Body of pancreas (tissue), 4 donors: ENCODE data around the gene FKRP.

Source experiments
- CTCF ChIP-seq, 7 experiments: fragments of 450-650 bp in 4 of 7; fragments of 200-600 bp in 3 of 7; sonication (generic) in 3 of 7; IDR thresholded peaks; one replicate each; pipeline ENCODE4 v1.5.1; 2016 to 2019; ENCODE audit warnings: antibody characterized with exemption in 7 of 7
- POLR2A ChIP-seq, 3 donors: fragments of 450-650 bp; IDR thresholded peaks; one replicate each; pipeline ENCODE4 v1.6.1; 2016; ENCODE audit warnings: antibody characterized with exemption in 3 of 3, mild to moderate bottlenecking in 2 of 3

GRCh38 chr19:46785054-46785979, 39.5 kb downstream of the FKRP start:
- TF ChIP-seq CTCF (IDR thresholded peaks at IDR 0.05) (no peak), POLR2A (IDR thresholded peaks at IDR 0.05) (no peak)
